MCF 10A (cell line): ENCODE results near the gene FKBP11. TPM values are rescaled to one million over a fixed set of nuclear protein-coding genes. Genes with fewer than 3 reads are reported as not detected.
"Not testable (repeated sequence)": the region's sequence is repeated elsewhere in the genome, so short reads cannot be mapped to it uniquely, and the experiment has no call there.

Source experiments
- BruUV-seq: library from RNA; stranded (reverse); fragments of 400-500 nt; replicated peaks from 2 replicates; lab custom pipeline; 2021; lab: Mats Ljungman, UMichigan
- CTCF ChIA-PET: fragments of 300-600 bp; sonication (Branson Sonifier 250); formaldehyde crosslinking; extraction: SDS; loops from one replicate; lab custom pipeline; 2021; ENCODE audit warnings: antibody characterized with exemption, inconsistent platforms; lab: Yijun Ruan, JAX
- POLR2A ChIA-PET: fragments of 300-600, 350-650 bp; sonication (Branson Sonifier 250); formaldehyde crosslinking; extraction: SDS; loops from one replicate; lab custom pipeline; 2020; ENCODE audit warnings: antibody characterized with exemption, inconsistent platforms; lab: Yijun Ruan, JAX
- DNase-seq: peaks from one replicate; pipeline ENCODE4 v3.0.0-alpha.2; 2018; ENCODE audit not compliant: unreplicated experiment
- H3K27ac Mint-ChIP-seq: one replicate; pipeline ENCODE4 v1.8.0; 2022; ENCODE audit warnings: mild to moderate bottlenecking, low read depth, mixed read lengths; ENCODE audit not compliant: unreplicated experiment
- H3K27me3 Mint-ChIP-seq: one replicate; pipeline ENCODE4 v1.8.0; 2022; ENCODE audit warnings: mixed read lengths; ENCODE audit not compliant: insufficient read depth, unreplicated experiment
- H3K36me3 Mint-ChIP-seq: one replicate; pipeline ENCODE4 v1.8.0; 2022; ENCODE audit warnings: mild to moderate bottlenecking, moderate library complexity, mixed read lengths; ENCODE audit not compliant: insufficient read depth, unreplicated experiment
- H3K4me1 Mint-ChIP-seq: one replicate; pipeline ENCODE4 v1.8.0; 2022; ENCODE audit warnings: mixed read lengths; ENCODE audit not compliant: insufficient read depth, unreplicated experiment
- H3K4me3 Mint-ChIP-seq: one replicate; pipeline ENCODE4 v1.8.0; 2022; ENCODE audit warnings: mild to moderate bottlenecking, moderate library complexity, mixed read lengths; ENCODE audit not compliant: unreplicated experiment
- H3K9me3 Mint-ChIP-seq: one replicate; pipeline ENCODE4 v1.8.0; 2022; ENCODE audit warnings: mixed read lengths; ENCODE audit not compliant: unreplicated experiment
- CTCF ChIP-seq: fragments of 200-600 bp; IDR thresholded peaks from one replicate; pipeline ENCODE4 v1.8.0; 2022; ENCODE audit warnings: antibody characterized with exemption, mild to moderate bottlenecking; ENCODE audit not compliant: unreplicated experiment
- intact Hi-C: fragments of 100-400 bp; cut with micrococcal nuclease; formaldehyde crosslinking; loops from 2 replicates; pipeline ENCODE4 v1.14.1; 2022
- total RNA-seq: library from RNA; stranded (reverse); gene quantifications from 2 replicates; pipeline ENCODE4 v1.2.3, GENCODE V29; 2022

FKBP11 gene
- total RNA-seq, 1 experiment from 2014 or later = 11.0 TPM

- no peak for DNase-seq
- Mint-ChIP-seq H3K27ac (no peak overlapping the region), H3K4me1 (peaks cover 8% of the 10 kb centered on the region), H3K9me3 (no peaks in the 10 kb centered on the region), H3K4me3 (no peak overlapping the region), H3K27me3 (peaks cover 27% of the 10 kb centered on the region), H3K36me3 (peaks cover 6% of the 10 kb centered on the region)
- no peak for TF ChIP-seq CTCF
- ChIA-PET POLR2A (interaction anchor here (1.0 to 1.9 kb wide), 3 partner anchors 12 to 66 kb away, joined by 4 to 6 read pairs (median 4); partner anchors contain the start of gene RND1), CTCF (interaction anchor here (0.5 to 4.8 kb wide), 5 partner anchors 27 to 127 kb away, joined by 3 to 24 read pairs (median 4); partner anchors contain the start of gene DDX23)
- intact Hi-C loops = no loop called here
- no TSS peak for BruUV-seq
Observed at GRCh38 chr12:48880647-48881046, 44.6 kb downstream of the FKBP11 start.

- TF ChIP-seq CTCF = no peak
- ChIA-PET POLR2A (no interaction called here), CTCF (interaction anchor here (4.8 kb wide), 1 partner anchor 25 kb away, joined by 24 read pairs; the partner anchor contains the start of gene DDX23)
- H3K4me1 Mint-ChIP-seq = peaks cover 8% of the 10 kb centered on the region
- DNase-seq = no peak
- H3K27ac Mint-ChIP-seq = no peak overlapping the region
- BruUV-seq = no TSS peak
- H3K9me3 Mint-ChIP-seq = no peaks in the 10 kb centered on the region
- H3K4me3 Mint-ChIP-seq = no peak overlapping the region
- peaks cover 6% of the 10 kb centered on the region for H3K36me3 Mint-ChIP-seq
- intact Hi-C loops = no loop called here
- peaks cover 31% of the 10 kb centered on the region for H3K27me3 Mint-ChIP-seq
Observed at GRCh38 chr12:48878548-48878947, 46.7 kb downstream of the FKBP11 start.

- Mint-ChIP-seq H3K9me3 (no peaks in the 10 kb centered on the region), H3K4me3 (no peak overlapping the region), H3K4me1 (no peaks in the 10 kb centered on the region), H3K27ac (no peak overlapping the region), H3K36me3 (peaks cover 6% of the 10 kb centered on the region), H3K27me3 (peaks cover 28% of the 10 kb centered on the region)
- ChIA-PET POLR2A (interaction anchor here (0.6 kb wide), 1 partner anchor 300 kb away, joined by 4 read pairs; no protein-coding TSS in a partner anchor), CTCF (interaction anchor here (0.6 to 1.1 kb wide), 3 partner anchors 11 to 112 kb away, joined by 3 to 4 read pairs (median 3); no protein-coding TSS in a partner anchor)
- DNase-seq = no peak
- intact Hi-C loops = no loop called here
- no TSS peak for BruUV-seq
- TF ChIP-seq CTCF = no peak
Observed at GRCh38 chr12:48875944-48876515, 49.3 kb downstream of the FKBP11 start.

- peaks cover 13% of the 10 kb centered on the region for H3K27me3 Mint-ChIP-seq
- H3K4me1 Mint-ChIP-seq, H3K9me3 Mint-ChIP-seq, DNase-seq, H3K4me3 Mint-ChIP-seq, H3K27ac Mint-ChIP-seq, BruUV-seq, H3K36me3 Mint-ChIP-seq, intact Hi-C loops: not testable (repeated sequence)
- POLR2A ChIA-PET = interaction anchor here (0.6 kb wide), 1 partner anchor 14 kb away, joined by 4 read pairs; no protein-coding TSS in a partner anchor
- CTCF ChIA-PET = interaction anchor here (0.6 to 2.0 kb wide), 4 partner anchors 17 to 138 kb away, joined by 3 to 9 read pairs (median 4); no protein-coding TSS in a partner anchor
Observed at GRCh38 chr12:48873534-48873933, 51.8 kb downstream of the FKBP11 start.
